Hematopoietic multipotent progenitor cell treated with erythropoietin and hydrocortisone succinate and interleukin-3 and kit ligand, for 15 days (in vitro differentiated cells): ENCODE results near the gene MEGF8.
"Not testable (repeated sequence)": the region's sequence is repeated elsewhere in the genome, so short reads cannot be mapped to it uniquely, and the experiment has no call there.

Source experiments
- DNase-seq: peaks from one replicate; pipeline ENCODE4 v3.0.0-alpha.2; 2015; ENCODE audit warnings: low spot score

MEGF8 gene

DNA sequence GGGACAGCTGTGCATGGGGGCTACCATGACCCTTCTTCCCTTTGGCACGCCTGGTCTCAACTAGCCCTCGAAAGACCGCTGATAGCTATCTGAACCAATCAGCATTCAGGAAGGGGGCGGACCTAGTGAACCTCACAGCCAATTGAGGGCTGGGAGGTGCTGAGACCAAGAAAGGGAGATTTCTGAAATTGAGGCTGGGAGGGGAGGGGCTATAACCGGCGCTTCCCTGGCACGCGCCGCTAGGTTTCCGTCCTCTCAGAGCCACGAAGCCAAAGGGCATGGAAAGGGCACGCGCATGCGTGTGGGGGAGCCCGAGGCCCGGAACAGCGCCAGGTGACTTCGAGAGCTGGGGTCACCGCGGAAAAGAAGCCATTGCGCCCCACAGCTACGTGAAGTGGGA is 18.8 kb upstream of the MEGF8 start:
- DNase-seq: no peak

DNA sequence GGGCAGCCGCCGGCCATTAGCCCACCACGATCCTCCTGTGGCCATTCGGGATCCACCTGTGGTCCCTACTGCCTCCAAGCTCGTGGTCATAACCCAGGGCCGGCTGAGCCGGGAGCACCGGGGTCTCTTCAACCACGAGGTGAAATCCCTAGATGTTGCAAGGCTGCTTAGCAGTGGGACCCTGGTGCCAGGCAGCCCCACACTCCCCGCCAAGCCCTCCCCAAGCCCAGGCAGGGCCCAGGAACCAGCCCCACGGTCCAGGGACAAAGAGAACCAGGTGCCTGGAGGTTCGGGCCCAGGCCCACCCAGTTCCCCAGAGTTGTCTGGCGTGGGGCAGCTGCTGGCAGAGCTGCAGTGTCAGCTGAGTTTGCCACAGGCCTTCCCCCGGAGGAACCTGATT is 15.7 kb upstream of the MEGF8 start:
- DNase-seq: no peak

DNA sequence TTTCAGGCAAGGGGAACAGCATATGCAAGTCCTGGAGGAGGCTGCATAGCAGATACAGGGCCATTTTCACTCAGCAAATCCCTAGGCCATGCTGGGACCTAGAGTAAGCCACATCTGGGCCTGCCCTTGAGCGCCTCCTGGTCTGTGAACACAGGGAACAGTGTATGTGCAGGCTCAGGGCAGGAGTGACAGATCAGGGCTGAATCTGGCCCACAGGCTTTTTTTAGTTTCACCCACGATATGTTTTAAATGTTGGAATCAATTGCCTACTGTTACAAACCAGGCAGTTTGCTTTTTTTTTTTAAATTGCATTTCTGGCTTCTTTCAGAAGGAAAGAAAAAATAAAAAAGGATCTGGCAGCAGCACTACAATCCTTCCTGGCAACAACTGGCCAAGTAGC is 13.8 kb upstream of the MEGF8 start:
- no peak for DNase-seq

DNA sequence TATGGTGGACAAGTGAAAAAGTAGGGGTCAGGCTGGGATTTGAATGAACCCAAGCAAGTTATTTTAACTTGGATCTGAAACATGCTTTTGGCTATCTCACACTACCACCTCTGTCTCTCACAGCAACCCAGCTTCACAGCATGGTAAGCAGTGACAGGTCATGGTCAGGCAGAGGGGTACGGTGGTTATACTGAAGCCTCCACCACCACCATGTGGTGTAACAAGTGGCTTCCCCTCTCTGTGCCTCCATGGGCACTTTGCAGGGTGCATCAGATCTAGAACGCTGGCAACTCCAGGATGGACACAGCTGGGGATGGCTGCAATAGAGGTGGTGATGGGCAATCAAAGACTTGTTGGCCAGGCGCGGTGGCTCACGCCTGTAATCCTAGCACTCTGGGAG is 13.1 kb upstream of the MEGF8 start:
- DNase-seq: no peak

DNA sequence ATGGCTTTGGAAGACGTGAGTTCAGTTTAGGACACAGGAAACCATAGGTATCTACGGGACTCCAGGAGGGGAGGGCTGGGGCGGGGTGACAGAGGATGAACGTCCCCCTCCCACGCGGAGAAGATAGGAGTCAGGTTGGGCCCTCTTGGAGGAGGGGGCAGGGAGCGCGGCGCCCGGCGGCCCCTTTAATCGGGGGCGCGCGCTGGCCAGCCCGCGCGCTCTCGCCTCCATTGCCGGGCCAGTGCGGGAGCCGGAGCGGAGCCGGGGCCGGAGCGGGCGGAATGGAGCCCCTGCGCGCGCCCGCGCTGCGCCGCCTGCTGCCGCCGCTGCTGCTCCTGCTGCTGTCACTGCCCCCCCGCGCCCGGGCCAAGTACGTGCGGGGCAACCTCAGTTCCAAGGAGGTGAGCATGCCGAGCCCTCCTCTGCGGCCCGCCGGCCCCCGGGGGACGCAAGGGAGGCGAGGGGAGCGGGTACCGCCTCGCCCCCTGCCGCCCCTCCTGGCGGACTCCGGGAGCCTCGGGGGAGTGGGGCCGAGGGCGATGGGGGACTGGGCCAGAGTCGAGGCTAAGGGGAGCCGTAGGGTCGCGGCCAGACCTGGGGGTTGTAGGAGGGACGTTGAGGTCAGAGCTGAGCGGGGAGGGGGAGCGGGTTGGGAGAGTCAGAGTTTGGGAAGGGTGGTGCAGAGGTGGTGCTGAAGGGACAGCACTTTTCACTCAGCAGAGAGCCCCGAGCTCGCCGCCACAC is 12.2 kb upstream of the MEGF8 start, which contains the start of gene TMEM145:
TSS of gene TMEM145 (plus strand) at position 214 of the 744 bp plus-strand sequence. CDS start at position 282, 68 bp downstream.
- no peak for DNase-seq

DNA sequence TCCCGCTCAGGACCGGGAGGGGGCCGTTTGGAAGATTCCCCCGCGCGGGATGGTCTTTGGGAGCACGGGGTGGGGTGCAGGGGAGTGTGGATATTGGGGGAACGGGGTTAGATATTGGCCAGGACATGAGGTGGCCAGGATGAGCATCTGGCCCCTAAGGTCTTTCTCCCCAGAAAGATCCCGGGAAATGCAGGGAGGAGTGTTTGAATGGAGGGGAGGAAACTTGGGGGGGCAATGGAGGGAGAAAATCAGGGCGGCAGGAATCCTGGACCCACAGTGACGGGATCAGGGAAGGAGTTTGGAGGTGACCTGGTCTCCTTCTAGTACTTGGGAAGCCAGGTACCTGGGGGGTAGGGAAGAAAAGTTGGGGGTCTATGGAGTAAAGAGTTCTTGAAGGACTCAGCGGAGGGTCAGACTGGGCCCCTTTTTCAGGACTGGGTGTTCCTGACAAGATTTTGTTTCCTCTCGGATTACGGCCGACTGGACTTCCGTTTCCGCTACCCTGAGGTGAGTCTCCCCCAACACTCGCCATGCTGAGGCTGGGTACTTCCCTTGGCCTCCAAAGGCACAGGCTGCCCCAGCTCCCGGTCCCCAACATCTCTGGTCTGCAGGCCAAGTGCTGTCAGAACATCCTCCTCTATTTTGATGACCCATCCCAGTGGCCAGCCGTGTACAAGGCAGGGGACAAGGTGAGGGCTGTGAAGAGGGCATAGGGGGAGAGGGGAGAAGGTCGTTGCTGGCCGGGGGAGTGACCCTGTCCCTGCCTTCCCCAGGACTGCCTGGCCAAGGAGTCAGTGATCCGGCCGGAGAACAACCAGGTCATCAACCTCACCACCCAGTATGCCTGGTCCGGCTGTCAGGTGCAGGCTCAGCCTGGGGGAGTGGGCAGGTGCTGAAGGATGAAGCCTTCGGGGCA is 11.3 kb upstream of the MEGF8 start:
- DNase-seq: no peak

DNA sequence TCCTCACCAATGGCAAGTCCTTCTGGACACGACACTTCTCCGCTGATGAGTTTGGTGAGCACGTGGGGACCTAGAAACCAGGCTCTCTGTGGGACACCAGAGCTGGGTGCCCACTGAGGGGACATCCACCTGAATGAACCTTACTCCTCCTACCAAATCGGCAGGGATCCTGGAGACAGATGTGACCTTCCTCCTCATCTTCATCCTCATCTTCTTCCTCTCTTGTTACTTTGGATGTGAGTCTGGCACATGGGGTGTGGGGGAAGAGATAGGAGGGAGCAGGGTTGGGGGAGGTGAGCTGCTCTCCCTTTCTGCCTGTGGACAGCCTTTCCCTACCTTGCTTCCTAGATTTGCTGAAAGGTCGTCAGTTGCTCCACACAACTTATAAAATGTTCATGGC is 10.4 kb upstream of the MEGF8 start:
- DNase-seq: no peak

DNA sequence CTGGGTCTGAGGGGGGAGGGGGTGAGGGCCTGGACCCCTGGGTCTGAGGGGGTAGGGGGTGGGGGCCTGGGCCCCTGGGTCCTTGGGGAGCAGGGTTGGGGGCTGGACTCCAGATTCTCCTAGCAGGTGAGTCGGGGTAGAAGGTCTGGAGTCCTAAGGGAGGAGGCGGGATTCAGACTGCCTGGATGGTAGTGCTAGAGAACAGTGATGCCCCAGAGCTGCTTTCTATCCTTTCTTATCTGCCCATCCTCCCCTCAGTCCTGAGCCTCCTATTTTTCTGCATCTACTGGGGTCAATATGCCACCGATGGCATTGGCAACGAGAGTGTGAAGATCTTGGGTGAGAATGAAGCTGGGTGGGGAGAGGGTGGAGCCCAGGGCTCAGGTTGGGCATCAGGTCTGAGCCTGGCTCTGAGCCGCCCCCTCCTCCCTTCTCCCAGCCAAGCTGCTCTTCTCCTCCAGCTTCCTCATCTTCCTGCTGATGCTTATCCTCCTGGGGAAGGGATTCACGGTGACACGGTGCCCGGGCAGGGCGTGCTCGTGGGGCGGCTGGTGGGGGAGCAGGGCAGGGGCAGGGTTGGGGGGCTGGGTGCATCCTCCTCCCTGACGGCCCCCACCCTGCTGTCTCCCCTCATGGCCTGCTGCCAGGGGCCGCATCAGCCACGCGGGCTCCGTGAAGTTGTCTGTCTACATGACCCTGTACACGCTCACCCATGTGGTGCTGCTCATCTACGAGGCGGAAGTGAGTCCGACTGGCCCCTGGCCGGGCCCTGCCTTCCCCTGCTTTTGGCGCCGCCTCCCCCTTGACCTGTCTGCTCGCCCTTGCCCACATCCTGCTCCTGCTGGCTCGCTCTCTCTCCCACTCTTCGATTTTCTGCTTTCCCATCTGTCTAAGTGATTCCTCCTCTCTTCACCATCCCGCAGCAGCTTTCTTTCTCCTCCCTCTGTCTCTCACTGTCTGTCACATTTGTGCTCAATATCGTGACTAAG is 8.9 kb upstream of the MEGF8 start:
- no peak for DNase-seq

DNA sequence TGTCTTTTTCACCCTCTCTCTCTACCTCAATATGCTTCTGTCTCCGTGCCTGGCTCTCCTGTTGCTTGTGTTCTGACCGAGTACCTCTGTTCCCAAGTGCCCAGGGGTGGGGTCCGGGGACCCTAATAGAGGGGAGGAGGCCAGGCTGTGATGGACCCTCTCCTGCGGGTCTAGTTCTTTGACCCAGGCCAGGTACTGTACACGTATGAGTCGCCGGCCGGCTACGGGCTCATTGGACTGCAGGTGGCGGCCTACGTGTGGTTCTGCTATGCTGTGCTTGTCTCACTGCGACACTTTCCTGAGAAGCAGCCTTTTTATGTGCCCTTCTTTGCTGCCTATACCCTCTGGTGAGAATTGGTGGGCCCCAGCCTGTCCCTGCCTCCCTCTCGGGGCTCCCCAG is 7.9 kb upstream of the MEGF8 start:
- no peak for DNase-seq

DNA sequence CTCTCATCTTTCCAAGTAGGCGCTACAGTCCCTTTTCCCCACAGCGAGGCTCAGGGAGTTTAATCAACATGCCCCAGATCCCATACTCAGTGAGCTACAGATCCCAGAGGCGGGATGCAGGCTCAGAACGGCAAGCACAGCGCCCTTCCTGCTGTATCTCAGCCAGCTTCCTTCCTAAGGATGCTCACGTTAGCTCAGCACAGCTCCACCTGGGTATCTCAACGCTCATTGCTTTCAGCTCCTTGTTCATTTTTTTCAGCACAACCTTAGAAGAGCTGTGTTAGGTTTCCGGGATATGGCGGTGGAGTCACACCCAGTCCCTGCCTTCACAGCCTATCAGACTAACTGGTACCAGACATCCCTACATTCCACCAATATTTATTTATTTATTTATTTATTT is 3.1 kb upstream of the MEGF8 start:
- no peak for DNase-seq

DNA sequence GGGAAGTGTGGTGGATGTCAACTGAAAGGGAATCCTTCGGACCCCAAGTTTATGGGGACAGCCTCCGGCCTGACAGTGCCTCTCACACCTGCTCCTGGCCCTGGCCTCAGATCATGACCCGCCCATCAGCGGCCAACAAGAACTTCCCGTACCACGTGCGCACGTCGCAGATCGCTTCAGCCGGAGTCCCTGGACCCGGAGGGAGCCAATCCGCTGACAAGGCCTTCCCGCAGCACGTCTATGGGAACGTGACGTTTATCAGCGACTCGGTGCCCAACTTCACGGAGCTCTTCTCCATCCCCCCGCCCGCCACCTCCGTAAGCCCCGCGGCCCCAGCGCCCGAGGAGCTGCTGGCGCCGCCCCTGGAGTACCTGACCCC is 2.0 kb upstream of the MEGF8 start:
- DNase-seq: no peak

DNA sequence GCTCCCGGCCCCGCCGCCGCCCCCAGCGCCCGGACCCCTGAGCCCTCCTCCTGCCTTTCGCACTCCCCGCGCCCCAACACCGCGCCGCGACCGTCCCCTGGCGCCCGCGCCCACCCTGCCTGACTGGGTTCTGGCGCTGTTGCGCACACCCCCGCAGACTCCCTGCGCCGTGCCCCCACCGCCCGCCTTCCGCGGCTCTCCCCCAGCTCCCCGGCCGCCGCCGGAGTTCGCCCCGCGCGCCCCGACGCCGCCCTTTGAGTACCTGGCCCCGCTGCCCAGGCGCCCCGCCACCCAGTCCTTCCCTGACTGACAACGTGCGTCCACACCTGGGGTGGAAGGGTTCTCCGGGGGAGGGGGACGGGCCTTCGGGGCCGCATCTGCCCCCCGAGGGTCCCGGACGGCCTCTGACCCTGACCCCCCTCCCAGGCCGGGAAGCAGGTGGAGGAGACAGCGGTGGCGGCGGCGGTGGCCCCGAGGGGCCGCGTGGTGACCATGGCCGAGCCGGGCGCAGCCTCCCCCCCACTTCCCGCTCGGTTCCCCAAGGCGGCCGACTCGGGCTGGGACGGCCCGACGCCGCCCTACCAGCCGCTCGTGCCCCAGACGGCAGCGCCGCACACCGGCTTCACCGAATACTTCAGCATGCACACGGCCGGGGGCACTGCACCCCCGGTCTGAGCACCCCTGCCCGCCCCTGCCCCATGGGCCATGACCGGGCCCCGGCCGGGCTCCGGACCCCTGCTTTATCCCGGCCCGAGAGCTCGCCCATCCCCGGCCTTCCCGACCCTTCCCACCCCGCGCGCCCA is 1.4 kb upstream of the MEGF8 start:
- DNase-seq: no peak

DNA sequence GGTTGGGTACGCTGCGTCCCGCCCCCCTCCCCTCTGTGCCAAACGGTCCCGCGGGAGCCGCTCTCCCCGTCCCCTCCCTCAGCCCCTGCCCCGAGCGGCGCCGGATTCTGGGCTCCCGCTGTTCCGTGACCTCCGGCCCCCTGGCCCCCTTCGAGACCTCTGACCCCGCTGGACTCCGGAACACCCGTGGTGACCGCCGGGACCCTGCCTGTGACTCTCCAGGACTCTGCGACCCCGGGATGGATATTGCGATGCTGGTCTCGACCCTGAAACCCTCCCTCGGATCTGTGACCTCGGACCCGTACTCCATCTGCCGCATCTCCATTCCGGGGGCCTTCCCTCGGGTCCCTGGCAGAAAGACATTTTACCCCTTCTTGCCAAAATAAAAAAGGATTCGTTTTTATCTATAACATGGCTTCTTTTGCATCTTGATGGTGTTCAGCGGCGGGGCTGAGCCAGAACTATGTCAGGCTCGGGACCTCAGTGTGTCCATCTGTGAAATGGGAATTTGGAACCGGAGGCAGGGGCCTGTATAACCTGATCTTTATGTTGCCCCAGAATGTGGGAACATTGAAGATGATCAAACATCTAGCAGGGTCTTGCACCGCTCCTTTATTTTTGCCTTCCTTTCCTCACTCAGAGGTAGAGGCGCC is 654 bp upstream of the MEGF8 start:
- DNase-seq: no peak

DNA sequence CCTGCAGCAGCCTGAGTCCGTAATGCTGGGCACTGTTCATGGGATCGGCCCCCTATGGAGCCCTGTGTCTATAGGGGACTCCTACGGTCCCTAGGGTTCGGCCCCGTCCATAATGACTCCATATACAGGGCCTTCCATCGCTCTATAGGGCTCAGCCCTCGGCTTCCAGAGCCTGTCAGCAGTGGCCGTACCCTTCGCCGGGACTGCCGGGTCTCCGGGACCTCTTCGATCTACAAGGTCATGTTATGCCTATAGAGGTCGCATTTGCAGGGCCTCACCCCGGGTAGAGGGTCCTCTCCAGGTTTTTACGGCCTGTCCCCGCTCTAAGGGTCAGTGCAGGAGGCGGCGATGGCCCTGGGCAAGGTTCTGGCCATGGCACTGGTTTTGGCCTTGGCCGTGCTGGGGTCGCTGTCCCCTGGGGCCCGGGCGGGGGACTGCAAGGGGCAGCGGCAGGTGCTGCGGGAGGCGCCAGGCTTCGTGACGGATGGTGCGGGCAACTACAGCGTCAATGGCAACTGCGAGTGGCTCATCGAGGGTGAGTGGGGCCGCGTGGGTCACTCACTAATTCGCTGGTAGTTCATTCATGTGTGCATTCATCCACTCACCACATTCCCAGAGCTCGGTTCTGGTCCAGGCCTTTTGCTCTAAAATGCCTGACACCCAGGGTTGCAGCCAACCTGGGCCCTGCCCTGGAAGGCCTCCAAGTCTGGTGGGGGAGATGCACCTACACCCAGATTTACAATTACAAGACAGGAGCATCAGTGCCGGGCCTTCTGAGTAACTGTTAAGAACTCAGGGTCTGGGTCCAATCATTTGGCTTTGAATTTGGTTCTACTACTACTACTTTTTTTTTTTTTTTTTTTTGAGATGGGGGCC is 699 bp downstream of the MEGF8 start:
- no peak for DNase-seq

DNA sequence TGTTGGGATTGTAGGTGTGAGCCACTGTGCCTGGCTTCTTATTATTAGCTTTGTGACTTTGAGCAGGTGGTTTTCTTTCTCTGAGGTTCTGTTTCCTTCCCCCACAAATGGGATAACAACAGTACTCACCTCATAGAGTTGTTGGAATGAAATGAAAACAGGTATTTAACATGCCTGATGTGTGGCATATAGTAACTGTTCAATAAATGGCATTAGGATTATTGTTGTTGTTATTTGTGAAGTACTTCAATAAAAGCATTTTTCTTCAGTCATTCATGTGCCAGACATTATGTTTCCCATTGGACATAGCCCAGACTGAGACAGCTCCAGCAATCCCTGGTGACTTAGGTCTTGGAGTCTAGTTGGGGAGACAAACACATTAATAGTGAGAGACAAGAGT is 1.5 kb downstream of the MEGF8 start:
- DNase-seq: no peak

DNA sequence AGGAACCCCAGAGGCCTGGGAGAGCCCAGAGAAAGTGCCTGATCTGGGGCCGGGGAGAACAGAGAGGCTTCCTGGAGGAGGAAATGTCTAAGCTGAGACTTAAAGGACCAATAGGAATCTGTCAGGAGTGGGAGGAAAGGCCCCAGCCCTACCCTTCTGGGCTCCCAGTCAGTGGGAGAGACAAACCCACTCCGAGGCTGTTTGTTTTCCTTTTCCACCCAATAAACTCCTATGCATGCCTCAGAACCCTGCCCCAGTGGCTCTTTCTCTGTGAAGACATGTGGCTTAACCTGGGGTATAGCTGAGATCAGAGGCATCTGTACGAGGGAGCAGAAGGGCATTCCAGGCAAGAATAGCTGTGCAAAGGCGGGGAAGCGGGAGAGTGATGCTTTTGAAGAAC is 1.9 kb downstream of the MEGF8 start:
- DNase-seq: no peak

DNA sequence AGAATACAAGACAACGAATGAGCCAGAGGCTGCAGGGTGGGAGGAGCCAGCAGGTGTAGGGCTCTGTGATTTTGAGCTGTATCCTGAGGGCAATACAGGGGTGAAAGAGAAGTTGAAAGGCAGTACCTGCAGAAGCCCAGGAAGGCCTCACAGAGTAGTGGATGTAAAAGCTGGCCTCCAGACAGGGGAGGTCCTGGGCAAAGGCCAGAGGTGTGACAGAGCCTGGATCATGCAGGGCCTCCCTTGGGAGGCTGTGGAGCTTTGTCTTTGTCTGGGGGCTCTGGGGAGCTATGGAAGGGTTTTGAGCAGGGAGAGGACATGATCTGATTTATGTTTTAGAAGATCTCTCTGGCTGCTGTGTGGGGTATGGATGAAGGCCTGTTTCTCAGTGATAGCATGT is 2.7 kb downstream of the MEGF8 start:
- DNase-seq: no peak

DNA sequence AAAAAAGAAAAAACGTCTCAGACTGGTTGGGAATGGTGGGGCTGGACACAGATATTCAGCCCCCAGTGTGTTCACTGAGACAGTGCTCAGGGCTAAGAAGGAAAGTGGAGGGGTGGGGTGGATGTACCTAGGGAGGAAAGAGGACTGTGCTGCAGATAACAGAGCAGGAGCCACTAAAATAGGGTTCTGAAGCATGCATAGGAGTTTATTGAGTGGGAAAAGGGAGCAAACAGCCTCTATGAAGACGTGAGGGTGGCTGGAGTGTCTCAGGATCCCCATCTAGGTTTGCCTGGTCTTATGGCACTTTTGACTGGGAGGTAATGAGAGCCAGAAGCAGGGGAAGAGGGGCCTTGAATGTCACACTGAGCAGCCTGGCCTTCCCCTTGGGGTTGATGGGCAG is 3.4 kb downstream of the MEGF8 start:
- DNase-seq: no peak

DNA sequence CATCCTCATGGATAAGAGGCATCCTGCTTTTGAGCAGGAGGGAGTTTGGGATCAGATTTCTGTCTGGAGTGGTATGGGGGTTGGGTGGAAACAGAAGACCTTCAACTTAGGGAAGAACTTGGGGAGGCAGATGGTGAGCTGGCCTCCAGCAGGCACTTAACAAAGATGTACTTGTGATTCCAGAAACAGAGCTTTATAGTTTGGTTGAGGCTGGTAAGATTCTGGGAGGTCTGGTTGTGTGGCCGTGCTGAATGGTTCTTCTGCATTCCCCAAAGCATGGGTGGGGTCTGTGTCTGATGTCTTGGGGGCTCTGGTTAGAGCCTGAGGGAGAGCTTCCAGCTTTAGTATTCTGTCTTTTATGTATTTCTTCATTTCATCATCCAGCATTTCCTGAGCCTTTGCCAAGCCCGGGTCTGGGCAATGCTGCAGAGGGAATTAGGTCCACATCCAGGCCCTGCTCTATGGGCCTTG is 4.8 kb downstream of the MEGF8 start:
- DNase-seq: no peak

DNA sequence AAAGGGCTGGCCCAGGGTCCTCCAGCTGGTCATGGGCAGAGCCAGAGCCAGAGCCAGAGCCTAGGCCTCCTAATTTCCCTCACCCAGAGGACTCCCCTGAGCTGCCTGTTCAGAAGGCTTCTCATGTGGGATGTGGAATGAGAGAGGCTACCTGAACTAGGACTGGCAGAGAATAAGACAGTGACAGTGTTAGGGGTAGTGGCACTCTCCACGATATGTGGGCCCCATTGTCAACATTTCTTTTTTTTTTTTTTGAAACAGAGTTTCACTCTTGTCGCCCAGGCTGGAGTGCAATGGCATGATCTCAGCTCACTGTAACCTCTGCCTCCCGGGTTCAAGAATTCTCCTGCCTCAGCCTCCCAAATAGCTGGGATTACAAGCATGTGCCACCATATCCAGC is 5.9 kb downstream of the MEGF8 start:
- not testable (repeated sequence) for DNase-seq
